GM12874 (cell line): Measurements from ENCODE around the gene TSNAXIP1.

ENCODE experiments used
- CTCF ChIP-seq: IDR thresholded peaks from 2 replicates; pipeline ENCODE4 v1.5.1; 2011; ENCODE audit warnings: low read depth, mild to moderate bottlenecking, control low read depth, low read length, moderate library complexity; ENCODE audit not compliant: insufficient read depth

Gene TSNAXIP1

GRCh38 chr16:67873435-67874370, 67.0 kb downstream of the TSNAXIP1 start:
- no peak for TF ChIP-seq CTCF

- no peak for TF ChIP-seq CTCF
Observed at GRCh38 chr16:67874372-67874771, 67.7 kb downstream of the TSNAXIP1 start.

- TF ChIP-seq CTCF, result no peak
Observed at GRCh38 chr16:67877064-67877463, 70.4 kb downstream of the TSNAXIP1 start.
